Medulla oblongata (tissue), 1 donor: ENCODE results near the gene ATAD3A.

Experiments
- DNase-seq: peaks from one replicate; pipeline ENCODE4 v3.0.0-alpha.2; 2015; ENCODE audit errors: extremely low spot score

The ATAD3A gene

DNA sequence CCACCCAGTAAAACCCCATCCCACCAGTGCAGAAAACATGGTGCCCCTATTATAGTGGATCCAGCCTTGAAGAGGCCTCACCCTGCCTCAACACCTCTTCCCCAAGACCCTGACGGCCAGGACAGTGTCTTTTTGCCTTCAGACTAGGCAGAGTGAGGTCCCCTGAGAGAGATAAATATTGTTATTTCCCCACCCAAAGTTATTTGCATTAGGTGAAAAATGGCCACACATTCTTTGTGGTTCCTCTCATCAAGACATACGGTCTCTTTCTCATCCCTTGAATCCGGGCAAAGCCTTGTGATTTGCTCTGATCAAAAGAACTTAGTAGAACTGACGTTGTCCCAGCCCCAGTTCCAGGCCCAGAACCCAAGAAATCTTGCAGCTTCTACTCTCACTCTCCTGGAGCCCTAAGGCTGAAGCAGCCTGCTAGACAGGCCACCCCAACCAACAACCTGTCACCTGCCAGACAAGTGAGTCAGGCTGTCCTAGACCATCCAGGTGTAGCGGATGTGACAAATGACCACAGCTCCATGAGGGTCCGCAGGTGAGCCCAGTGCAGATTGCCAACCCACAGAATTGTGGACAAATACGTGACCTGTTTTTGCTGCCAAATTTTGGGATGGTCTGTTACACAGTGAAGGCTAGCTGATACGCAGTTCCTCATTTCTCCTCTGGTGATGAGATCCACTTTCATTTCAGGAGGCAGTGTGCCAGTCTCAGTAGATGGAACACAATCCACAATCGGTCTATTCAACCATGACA lies 70.8 kb downstream of the ATAD3A start:
- DNase-seq: no peak

DNA sequence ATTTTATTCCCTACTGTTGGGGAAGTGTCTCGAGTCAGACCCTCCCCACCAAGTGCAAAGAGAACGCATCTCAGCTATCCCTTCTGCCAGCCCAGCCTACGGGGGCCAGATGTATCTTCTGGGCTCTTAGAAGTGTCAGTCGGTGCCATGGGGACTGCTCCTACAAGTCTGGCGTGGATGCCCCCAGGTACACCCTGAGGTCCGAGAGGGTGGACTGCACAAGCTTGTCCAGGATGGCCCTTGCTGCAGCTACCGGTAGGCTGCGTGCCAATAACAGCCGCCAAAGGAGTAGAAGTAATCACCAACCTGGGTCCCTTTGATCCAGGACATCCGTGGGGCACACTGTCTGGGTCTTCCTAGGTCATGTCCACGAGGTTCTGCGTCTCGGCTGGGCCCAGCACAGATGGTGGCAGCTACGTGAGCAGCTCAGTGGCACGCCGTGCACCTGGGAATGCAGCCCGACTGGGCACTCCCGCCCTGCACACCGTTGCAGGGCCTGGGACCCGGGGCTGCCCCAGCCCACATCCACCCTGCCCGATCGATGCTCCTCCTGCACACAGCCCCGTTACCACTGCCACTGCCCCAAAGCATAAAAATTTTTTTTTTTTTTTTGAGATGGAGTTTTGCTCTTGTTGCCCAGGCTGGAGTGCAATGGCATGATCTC lies 71.5 kb downstream of the ATAD3A start:
- no peak for DNase-seq
